ENCODE results near the gene POR. TPM values are rescaled to one million over a fixed set of nuclear protein-coding genes. Genes with fewer than 3 reads are reported as not detected.

Gene POR
- total RNA-seq, 1 experiment from 2014 or later = 56.8 TPM

DNA sequence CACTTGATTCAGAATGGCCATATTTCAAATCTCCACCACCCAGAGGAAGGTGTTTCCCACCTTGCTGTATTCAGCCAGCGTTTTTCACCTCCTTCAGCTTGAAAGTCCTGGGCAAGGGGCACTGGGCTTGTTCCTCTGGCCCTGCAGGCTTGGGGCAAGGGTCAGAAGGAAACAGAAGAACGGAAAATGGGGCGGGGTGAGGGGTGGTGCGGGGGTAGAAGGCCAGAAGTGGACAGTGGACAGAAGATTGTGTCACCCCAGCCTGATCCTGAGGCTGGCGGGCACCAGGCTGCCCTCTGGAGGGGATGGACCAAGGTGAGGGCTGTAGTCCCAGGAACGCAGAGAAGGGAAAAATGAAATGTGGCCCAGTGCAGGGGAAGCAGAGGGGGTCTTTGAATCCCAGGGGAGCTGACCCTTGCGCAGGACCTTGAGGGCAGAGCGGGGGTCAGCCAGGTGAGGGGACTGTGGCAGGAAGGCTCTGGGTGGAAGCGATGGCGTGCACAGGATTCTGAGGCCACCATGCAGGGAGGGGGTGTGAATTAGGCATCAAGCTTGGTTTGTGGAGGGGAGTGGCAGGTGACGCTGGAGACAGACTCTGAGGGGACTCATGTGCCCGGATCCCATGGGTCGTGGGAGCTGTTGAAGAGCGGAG is 56.5 kb downstream of the POR start:
- DNase-seq (ENCODE audit: low read depth) = no peak

GRCh38 chr7:75971961-75972763 is 57.2 kb downstream of the POR start:
- no peak for DNase-seq (ENCODE audit: low read depth)

DNA sequence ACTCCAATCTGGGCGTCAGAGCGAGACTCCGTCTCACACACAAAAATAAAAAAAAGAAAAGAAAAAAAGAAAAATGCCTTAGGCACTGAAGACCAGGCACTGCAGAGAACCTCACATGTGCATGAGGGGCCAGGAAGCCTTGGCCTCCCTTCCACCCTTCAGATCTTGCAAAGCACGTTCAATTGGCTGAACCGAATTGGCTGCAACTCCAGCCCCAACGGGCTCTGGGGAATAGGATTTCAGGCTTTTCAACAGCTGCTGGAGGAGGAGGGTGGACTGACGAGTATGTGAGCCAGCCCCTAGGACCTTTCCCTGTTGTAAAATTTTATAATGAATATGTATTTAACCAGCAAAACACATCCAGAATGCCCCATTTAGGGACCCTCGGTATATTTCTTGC is 62.8 kb downstream of the POR start:
- no peak for DNase-seq (ENCODE audit: low read depth)

DNA sequence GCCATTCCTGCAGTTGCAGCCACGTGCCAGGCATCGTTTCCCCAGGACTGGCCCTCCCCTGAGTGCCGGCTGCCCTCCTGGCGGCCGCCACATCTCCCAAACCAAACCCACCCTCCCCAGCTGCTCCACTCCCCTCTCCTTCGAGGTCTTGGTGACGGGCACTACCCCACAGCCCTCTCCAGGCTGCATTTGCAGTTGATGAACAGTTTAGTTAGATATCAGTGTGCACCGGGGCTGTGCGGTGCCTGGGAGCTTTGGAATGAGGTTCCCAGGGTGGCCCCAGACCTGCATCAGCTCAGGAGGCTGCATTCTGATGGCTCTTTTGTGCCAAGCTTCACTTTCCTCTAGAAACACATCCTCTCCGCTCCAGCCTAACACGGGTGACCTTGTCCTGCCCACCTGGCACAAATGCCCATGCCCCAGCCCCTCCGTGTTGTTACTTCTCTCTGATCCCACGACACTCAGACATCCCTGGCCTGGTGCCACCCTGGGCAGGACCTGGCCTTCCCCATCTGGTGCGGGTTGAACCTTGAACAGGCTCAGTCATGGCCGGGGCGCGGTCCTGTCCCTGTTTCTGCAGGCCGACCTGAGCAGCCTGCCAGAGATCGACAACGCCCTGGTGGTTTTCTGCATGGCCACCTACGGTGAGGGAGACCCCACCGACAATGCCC is 64.9 kb downstream of the POR start:
- no peak for DNase-seq (ENCODE audit: low read depth)

GRCh38 chr7:75980430-75981202 is 65.7 kb downstream of the POR start:
- DNase-seq (ENCODE audit: low read depth) = no peak

- no peak for DNase-seq (ENCODE audit: low read depth)
Observed at GRCh38 chr7:75981203-75981452, 66.2 kb downstream of the POR start.

GRCh38 chr7:75981453-75982305 is 66.7 kb downstream of the POR start:
- DNase-seq (ENCODE audit: low read depth) = no peak

DNA sequence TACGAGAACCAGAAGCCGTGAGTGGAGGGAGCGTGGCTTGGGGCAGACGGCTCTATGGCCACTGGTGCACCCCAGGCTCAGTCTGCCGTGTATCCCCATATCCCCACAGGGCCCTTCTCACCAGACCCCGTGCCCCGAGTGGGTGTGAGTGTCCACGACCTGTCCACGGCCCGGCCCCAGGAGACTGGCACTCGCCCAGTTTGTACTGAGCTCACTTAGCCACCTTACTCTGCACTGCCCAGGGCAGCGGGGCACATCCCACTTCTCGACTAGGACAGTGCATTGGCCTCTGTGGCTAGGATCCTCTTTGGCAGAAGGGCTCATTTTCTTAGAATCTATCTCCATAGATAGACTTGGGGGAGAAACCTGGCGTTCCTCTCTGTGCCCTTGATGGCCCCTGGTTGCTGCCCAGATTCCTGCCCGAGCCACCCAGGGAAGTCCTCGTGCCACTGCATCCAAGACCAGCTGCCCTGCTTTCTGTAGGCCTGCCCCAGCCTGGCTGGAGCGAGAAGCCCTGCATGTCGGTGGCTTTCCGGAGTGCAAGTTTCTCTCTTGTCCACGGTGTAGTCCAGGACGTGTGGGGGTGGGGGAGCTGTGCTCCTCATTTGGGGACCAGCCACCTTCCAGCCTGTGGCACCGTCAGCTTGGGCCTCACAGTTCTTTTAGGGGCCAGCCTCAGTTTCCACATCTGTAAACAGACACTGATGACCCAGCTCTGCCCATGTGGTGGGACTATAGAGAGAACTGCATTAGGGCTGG is 67.5 kb downstream of the POR start:
- no peak for DNase-seq (ENCODE audit: low read depth)

DNA sequence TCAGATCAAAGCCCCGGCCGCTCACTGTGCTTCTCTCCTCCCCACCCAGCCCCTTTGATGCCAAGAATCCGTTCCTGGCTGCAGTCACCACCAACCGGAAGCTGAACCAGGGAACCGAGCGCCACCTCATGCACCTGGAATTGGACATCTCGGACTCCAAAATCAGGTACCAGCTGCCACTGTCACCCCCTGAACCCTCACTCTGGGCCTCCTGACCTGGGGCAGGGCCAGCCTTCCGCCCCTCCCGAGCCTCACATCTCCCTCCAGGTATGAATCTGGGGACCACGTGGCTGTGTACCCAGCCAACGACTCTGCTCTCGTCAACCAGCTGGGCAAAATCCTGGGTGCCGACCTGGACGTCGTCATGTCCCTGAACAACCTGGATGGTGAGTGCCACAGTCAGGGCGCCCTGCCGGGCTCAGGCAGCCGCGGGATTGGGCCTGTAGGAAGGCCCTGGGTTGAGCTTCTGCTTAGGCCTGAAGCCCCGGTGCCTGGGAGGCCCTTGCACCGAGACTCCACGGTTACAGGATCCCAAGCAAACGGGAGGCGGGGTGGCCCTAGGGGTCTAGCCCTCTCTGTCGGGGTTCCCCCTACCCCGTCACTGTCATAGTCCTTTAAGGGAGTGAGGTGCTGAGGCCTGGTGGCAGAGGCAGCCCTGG is 68.6 kb downstream of the POR start:
- DNase-seq (ENCODE audit: low read depth) = no peak

GRCh38 chr7:75984130-75985008 is 69.4 kb downstream of the POR start:
- DNase-seq (ENCODE audit: low read depth) = no peak

- no peak for DNase-seq (ENCODE audit: low read depth)
Observed at GRCh38 chr7:75985009-75985517, 70.1 kb downstream of the POR start.

- DNase-seq (ENCODE audit: low read depth) = no peak
Observed at GRCh38 chr7:75985518-75986146, 70.7 kb downstream of the POR start.

GRCh38 chr7:75986147-75986781 is 71.3 kb downstream of the POR start:
- no peak for DNase-seq (ENCODE audit: low read depth)

- DNase-seq (ENCODE audit: low read depth) = no peak
Observed at GRCh38 chr7:75987026-75987804, 72.3 kb downstream of the POR start.

- no peak for DNase-seq (ENCODE audit: low read depth)
Observed at GRCh38 chr7:75987805-75988567, 73.0 kb downstream of the POR start.

All from M059J (cell line).